Measurements from ENCODE around the gene GNLY.
"Not testable (repeated sequence)": the region's sequence is repeated elsewhere in the genome, so short reads cannot be mapped to it uniquely, and the experiment has no call there.

GNLY gene

DNA sequence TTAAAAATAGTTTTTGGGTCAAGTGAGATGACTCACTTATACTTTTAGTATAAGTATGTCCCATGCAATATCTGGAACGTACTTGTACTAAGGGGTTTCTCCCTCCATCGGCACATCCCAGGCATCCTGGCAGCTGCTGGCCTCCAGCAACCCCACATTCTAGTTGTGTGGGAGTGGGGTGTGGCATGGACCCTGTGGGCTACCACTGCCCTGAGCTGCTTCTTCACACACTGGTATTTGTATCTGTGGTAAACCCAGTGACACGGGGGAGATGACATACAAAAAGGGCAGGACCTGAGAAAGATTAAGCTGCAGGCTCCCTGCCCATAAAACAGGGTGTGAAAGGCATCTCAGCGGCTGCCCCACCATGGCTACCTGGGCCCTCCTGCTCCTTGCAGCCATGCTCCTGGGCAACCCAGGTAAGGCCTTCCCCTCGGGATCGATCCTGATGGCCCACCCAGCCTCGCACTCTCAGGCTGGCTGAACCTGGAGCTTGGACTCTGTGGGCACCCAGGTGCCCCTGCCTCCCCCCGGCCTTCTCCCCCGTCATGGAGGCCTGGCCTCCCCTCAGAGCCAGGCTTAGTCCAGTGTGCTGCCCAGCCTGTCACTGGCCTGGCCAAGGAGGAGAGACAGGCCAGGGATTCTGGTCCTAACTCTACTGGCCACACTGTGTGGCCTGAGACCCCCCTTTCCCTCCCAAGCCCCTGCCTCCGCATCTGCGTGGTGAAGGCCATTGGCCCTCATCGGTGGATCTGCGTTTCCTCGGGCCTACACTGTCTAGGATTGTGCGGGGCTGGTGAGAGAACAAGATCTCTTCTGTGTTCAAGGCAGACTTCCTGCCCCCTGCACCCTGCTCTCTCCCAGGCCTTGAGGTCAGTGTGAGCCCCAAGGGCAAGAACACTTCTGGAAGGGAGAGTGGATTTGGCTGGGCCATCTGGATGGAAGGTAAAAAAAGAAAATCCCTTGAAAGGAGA is at the start of gene GNLY:
Gene GNLY, plus strand, starts transcription at position 307 of the 974 bp plus-strand sequence. Its CDS starts 61 bp downstream, at position 368.
- TF ChIP-seq ZNF274 (IDR thresholded peaks at IDR 0.05; ENCODE audit: low read depth, low read length), result no peak
- H3K4me3 ChIP-seq (ENCODE audit: low read length), result no peak within 1 kb of the TSS

- no peak overlapping the region for H3K4me3 ChIP-seq (ENCODE audit: low read length)
- TF ChIP-seq ZNF274 (IDR thresholded peaks at IDR 0.05; ENCODE audit: low read depth, low read length), result no peak
These were observed 49.2 kb upstream of the GNLY start for GRCh38 chr2:85644909-85645308.

DNA sequence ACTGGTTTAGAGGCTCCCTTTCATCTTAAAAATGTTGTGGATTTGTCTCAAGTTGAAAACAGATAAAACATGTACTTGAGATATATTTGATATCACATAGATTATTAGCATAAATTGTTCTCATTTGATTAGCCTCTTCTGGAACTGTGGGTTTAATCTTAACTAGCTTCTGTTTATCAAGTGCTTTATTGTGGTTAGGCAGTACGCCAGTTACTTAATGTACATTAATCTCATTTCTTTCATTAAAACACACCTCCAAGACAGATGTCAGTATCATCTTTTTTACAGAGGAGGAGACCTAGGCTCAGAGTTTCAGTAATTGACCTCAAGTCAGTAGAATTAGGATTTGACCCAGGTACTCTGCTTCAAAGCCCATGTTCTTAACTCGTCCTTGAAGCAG is 48.0 kb upstream of the GNLY start:
- no peak overlapping the region for H3K4me3 ChIP-seq (ENCODE audit: low read length)
- TF ChIP-seq ZNF274 (IDR thresholded peaks at IDR 0.05; ENCODE audit: low read depth, low read length), result no peak

DNA sequence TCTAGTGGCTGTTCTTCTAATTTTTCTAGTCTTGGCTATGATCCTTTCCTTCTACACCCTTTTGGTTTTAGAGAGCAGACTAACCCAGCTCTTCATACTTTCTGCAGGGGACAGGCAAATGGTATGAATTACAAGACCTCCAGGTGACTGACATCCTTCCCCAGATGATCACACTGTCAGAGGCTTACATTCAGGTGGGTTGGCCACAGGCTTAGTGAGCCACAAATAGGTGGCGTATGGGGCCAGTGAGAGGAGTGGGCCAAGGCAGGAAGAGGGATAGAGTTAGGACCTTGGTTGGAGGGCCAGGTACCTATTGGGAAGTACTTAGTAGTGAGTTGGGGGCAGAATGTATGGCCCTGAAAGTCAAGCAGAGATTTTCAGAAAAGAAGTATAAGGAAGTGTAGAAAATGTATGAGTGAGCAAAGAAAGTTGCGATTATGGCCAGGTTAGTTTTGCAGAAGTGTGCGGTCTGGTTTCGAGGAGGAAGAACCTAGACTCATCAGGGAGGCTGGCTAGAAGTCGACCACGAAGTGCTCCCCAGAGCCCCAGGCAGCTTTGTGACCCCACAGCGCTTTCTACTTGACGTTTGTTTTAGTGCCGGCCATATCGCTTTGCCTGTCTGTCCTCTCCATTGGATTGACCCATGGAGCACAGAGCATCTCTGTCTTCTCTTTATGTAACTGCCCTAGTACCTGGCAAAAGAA is 46.2 kb upstream of the GNLY start:
- no peak for TF ChIP-seq ZNF274 (IDR thresholded peaks at IDR 0.05; ENCODE audit: low read depth, low read length)
- H3K4me3 ChIP-seq (ENCODE audit: low read length), result no peak overlapping the region

- no peak overlapping the region for H3K4me3 ChIP-seq (ENCODE audit: low read length)
- no peak for TF ChIP-seq ZNF274 (IDR thresholded peaks at IDR 0.05; ENCODE audit: low read depth, low read length)
These were observed 45.5 kb upstream of the GNLY start for GRCh38 chr2:85648619-85649018.

DNA sequence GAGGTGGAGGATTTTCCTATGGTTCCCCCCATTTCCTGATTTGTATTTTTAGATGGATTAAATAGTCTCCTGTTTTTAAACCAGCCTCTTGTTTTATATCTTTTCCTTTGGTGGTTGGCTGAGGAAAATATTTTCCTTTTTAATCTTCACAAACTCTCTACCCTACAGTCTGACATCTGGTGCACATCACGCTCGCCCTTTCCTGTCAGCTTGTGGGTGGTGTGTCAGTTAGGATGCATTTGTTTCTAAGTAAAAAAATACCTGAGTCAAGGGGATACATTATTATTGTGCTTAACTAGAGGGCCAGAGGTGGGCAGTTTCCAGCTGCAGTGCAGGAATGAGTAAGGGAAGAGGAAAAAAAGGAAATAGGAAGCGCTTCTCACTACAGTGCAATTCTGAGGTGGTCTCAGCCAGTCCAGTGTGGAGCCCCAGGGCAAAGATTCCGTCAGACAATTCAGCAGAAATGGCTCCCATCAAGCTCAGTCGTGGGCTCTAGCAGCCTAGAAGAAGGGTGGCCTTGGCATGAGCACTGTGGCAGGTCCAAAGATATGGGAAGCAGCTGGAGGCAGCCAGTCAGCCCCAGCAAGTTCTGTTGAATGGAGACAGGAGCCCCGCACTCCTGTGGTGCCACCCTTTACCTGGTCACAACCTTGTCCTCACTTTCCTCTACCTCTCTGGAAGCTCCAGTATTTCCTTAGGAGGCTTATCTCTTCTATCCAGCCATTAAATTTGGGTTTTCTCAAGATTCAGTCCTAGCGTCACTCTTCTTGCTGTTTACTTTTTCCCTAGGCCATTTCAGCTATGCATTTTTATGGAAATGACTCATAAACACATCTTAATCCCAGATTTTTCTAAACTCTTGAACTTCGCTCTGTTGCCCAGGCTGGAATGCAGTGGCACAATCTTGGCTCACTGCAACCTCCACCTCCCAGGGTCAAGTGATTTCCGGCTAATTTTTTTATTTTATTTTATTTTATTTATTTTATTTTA is 44.7 kb upstream of the GNLY start:
- no peak for TF ChIP-seq ZNF274 (IDR thresholded peaks at IDR 0.05; ENCODE audit: low read depth, low read length)
- no peak overlapping the region for H3K4me3 ChIP-seq (ENCODE audit: low read length)

DNA sequence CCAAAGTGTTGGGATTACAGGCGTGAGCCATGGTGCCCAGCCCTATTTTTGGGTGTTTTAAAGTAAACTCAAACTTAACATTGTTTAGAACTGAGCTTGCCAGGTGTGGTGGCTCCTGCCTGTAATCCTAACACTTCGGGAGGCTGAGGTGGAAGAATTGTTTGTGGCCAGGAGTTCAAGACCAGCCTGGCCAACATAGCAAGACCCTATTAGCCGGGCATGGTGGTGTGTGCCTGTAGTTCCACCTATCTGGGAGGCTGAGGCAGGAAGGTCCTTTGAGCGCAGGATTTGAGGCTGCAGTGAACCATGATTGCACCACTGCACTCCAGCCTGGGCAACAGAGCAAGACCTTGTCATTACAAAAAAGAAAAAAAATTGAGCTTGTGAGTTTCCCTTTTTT is 43.7 kb upstream of the GNLY start:
- H3K4me3 ChIP-seq (ENCODE audit: low read length), result no peak overlapping the region
- no peak for TF ChIP-seq ZNF274 (IDR thresholded peaks at IDR 0.05; ENCODE audit: low read depth, low read length)

GRCh38 chr2:85651097-85651496 is 43.1 kb upstream of the GNLY start:
- TF ChIP-seq ZNF274 (IDR thresholded peaks at IDR 0.05; ENCODE audit: low read depth, low read length), result no peak
- H3K4me3 ChIP-seq (ENCODE audit: low read length), result no peak overlapping the region

GRCh38 chr2:85652056-85652455 is 42.1 kb upstream of the GNLY start:
- TF ChIP-seq ZNF274 (IDR thresholded peaks at IDR 0.05; ENCODE audit: low read depth, low read length), result no peak
- H3K4me3 ChIP-seq (ENCODE audit: low read length), result no peak overlapping the region

- TF ChIP-seq ZNF274 (IDR thresholded peaks at IDR 0.05; ENCODE audit: low read depth, low read length), result no peak
- no peak overlapping the region for H3K4me3 ChIP-seq (ENCODE audit: low read length)
These were observed 40.2 kb upstream of the GNLY start for GRCh38 chr2:85653996-85654395.

DNA sequence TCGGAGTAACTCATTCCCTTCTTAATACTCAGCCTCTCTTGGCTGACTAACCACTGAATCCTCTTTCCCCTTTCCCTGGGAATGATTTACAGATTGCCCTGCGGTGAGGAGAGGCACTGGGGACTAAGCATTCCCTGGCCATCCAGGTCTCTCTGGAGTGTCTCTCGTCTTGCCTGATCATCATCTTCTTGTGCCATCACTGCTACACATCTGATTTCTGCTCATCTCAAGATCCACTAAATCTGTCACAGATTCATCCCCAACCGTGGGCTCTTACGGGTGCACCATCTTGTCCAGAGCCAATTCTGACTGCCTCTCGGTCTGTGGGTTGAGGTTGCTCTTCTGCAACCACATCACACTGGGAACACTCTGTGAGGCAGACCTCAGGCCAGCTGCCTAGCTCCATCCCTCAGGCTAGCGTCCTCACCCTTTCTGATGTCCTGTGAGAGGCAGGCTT is 38.2 kb upstream of the GNLY start:
- no peak overlapping the region for H3K4me3 ChIP-seq (ENCODE audit: low read length)
- TF ChIP-seq ZNF274 (IDR thresholded peaks at IDR 0.05; ENCODE audit: low read depth, low read length), result no peak

DNA sequence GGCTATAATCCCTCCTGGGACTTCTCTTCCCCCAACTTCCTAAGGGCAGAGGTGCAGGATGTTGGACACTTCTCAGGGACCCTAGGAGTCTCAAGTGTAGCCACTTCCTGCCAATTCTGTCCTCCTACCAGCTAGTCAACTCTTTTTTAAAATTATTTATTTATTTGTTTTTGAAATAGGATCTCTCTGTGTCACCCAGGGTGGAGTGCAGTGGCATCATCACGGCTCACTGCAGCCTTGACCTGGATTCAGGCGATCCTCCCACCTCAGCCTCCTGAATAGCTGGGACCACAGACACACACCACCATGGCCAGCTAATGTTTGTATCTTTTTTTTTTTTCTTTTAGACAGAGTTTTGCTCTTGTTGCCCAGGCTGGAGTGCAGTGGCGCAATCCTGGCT is 37.7 kb upstream of the GNLY start:
- H3K4me3 ChIP-seq (ENCODE audit: low read length), result no peak overlapping the region
- no peak for TF ChIP-seq ZNF274 (IDR thresholded peaks at IDR 0.05; ENCODE audit: low read depth, low read length)

- not testable (repeated sequence) for H3K4me3 ChIP-seq (ENCODE audit: low read length)
These were observed 36.8 kb upstream of the GNLY start for GRCh38 chr2:85657399-85657798.

Measured in GM08714 (cell line).